Posterior vena cava (tissue), 2 donors: Measurements from ENCODE around the gene FAM170A. TPM values are rescaled to one million over a fixed set of nuclear protein-coding genes. Genes with fewer than 3 reads are reported as not detected.

Source experiments
- DNase-seq: peaks from one replicate; pipeline ENCODE4 v3.0.0-alpha.2; 2020; ENCODE audit warnings: low spot score
- intact Hi-C, 2 donors: fragments of 100-400 bp; cut with DNase I; formaldehyde crosslinking; loops; one replicate each; pipeline versions ENCODE4 v1.14.1 to v1.14.2; 2022 to 2023
- long read RNA-seq, 2 donors: library from polyadenylated mRNA; unstranded; transcript quantifications; one replicate each; pipeline ENCODE4 v2.0.0, GENCODE V29; 2020 to 2021
- total RNA-seq, 2 donors: library from RNA; stranded (reverse); fragmentation: NEBNext Ultra II Directional; extraction: Animal tissue kit (Norgen Biotek cat#: 25700); gene quantifications; one replicate each; pipeline ENCODE4 v1.2.1, GENCODE V29; 2021
- donor health status: DM: yes; HTN: yes; CAD: no.
- donor health status: DM: yes; HTN: yes; CAD: no.

FAM170A gene, protein sequence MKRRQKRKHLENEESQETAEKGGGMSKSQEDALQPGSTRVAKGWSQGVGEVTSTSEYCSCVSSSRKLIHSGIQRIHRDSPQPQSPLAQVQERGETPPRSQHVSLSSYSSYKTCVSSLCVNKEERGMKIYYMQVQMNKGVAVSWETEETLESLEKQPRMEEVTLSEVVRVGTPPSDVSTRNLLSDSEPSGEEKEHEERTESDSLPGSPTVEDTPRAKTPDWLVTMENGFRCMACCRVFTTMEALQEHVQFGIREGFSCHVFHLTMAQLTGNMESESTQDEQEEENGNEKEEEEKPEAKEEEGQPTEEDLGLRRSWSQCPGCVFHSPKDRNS
- not detected for total RNA-seq
- long read RNA-seq, donor 1, result 0 reads
- long read RNA-seq, donor 2, result 0 reads

DNA sequence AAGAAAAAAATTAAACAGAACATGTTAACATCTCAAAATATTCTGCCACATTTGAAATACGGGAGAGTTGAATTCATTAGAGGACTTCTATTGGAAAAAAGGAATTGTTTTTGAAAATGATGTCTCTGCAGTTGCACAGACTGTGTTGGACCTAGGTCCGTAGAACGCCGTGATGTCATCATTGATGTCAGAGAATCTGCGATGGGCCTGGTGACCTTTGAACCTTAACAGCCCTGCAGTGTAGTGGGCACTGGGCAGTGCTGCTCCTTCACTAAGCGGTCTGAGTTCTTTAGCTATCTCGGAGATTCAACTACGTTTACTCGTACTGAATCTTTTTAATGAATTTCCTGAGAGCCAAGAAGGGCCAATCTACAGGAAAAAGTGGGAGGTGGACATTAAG, at the start of gene FAM170A:
Gene FAM170A, plus strand, starts transcription at position 220 of the 400 bp plus-strand sequence. CDS start 211 bp downstream, outside the sequence.
- intact Hi-C loops, result no loop called here
- no peak for DNase-seq

DNA sequence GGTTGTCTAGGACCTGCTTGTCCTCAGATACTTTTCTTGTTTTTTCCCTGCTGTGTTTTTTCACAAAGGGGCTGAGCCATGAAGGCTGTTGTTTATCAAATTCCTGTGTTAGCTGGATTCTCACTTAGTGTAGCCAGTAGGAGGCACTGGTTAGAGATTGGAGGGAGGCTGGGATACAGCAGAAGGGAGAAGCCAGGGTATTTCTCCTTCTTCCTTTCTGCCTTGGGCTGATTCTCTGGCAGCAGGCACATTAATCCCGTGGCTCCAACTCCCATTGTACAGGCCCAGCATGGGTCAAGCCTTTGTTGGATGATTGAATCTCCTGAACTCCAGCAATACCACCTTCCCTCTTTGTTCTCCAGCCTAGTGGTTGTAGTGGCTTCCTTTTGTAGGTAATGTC, 46.4 kb upstream of the FAM170A start:
- no peak for DNase-seq
- intact Hi-C loops, result no loop called here

DNA sequence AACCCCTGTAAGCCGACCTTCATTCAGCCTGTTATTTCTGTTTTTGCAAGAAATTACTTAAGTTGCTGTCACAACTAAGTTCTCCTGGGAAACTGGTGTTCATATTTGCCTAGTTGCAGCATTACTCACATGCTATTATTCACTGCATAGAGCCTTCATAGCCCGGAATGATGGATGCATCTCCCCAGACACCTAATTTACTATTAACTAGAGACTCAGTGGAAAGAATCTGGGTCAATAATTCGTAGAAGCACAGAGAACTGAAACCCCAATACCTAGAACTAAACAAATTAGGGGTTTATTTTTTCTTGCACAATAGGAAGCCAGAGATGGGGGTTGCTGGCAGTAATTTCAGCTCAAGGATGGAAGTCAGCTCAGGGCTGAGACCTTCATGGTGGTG, 45.7 kb upstream of the FAM170A start:
- intact Hi-C loops, result no loop called here
- no peak for DNase-seq

DNA sequence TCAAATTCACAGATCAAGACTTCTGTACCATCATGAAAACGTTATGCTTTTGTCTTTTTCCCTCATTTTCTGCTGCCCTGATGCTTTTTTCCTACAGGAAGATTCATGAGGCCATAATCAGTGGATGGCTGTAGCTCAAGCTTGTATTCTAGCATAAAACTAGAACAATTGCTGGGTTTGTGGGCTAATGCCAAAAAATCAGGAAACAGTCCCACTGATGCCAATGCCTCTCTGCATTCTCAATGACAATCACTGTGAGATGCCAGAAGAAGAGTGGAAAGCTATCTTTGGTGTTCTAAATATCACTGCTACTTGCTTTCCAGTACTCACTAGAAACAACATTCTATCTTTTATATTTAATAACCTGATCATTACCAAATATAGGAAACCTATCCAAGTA, 33.3 kb upstream of the FAM170A start:
- DNase-seq, result no peak
- intact Hi-C loops, result no loop called here

DNA sequence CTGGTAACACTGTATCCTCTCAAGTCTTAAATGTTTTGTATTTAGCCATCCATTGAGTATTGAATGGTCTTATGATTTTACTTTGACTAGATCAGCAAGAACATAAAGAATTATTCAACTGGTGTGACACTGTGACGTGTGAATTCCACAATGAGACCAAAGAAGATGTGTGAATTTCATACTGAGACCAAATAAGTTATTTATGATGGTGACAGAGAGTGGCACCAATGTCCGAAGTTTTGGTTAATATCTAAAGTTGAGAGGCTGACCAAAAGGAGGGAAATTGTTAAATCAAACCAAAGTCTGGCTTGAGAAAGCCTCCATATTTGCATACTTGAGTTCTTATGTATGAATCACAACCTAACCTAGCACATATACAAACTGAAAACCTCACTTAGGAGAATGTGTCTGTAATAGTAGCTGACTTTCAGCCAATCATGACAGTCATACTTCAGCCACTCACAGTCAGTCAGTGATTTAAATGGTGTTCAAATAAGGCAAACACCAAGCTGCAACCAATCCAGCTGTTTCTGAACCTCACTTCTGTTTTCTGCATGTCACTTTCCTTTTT, 31.5 kb upstream of the FAM170A start:
- DNase-seq, result no peak
- intact Hi-C loops, result no loop called here

DNA sequence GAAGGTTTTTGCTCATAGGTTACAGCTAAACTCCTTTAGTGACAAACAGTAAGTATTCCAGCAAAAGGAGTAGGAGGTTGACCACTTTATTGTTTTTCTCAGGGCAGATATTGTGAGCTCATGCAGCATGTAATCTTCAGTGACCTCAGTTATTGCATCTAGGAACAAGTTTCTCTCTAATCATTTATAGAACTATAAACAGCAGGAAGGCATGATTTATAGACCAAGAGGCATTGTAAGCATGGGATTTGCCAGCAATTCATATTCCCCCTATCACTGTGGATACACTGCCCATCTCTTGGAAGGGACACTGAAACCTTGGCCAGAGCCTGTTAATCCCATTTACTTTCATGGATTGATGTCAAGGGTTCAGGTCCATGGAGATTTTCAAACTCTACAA, 15.4 kb upstream of the FAM170A start:
- intact Hi-C loops, result no loop called here
- no peak for DNase-seq

DNA sequence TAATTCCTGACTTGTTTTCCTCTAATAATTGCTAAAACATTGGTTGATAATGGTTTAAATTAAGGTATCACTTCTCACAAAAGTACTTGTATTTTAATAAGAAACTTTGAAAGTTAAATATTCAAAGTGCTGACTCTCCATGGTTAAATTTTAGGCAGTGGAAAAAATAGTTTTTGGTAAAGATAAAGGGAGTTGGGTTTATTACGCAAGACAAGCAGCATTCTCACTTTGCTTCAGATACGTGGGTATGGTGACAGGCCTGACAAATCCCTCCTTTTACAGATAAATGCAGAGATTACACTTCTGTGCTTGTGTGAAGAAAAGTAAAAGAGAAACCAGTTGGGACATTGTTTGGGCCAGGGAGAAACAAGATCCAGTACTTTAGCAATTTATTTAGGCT, 14.5 kb upstream of the FAM170A start:
- intact Hi-C loops, result no loop called here
- no peak for DNase-seq

DNA sequence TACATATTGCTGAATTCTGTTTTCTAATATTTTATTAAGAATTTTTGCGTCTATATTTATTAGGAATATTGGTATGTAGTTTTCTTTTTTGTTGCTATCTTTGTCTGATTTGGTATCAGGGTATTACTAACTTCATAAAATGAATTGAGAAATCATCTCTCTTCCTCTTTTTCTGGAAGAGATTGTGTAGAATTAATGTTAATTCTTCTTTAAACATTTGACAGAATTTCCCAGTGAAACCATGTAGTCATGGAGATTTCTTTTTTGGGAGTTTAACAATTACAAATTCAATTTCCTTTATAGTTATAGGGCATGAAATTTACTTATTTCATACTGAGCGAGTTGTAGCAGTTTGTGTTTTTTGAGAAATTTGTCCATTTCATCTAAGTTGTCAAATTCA, 3.3 kb upstream of the FAM170A start:
- intact Hi-C loops, result no loop called here
- no peak for DNase-seq

DNA sequence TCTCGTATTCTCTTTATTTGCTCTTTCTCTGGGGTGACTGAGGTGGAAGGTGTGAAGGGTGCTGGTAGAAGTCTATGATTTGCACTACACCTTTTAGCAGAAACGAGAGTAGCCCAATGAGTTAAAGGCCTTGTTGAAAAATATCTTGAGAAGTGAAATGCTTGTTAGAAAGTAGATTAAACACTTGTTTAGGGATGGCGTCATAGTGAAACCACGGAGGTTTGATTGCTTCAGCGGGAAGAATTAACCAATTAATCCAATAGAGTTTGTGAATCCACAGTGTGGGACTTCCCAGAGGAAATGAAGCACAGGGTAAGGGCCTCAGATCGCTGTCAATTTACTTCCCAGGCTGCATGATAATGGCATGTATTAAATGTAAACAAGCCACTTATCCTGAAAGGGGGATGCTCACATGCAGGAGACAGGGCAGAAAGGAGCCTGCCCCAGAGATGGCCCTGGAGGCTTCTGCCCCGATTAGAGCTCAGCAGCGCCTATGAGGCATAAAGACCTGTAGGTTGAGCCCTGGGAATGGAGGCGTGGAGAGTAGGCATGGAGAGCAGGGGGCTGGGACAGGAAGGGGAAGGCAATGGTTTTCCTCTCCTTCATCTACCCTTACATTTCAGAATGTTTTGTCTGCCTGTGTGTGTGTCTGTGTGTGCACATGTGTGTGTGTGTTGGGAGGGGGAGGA, 1.5 kb downstream of the FAM170A start:
- DNase-seq, result no peak
- intact Hi-C loops, result no loop called here

DNA sequence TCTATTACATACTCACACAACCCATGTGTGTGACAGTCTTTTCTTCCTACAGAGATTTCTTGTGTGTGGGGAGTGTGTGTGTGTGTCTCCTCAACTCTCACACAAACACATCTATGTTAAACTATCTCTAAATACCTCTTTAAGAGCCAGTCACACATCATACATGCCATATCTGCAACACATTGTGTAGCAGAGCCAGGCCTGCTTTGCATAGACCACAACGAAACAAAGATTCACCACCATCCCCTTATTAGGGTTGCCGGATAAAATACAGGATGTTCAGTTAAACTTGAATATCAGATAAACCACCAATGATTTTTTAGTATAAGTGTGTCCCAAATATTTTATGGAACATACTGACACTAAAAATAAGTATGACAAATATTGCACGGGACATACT, 2.3 kb downstream of the FAM170A start:
- intact Hi-C loops, result no loop called here

DNA sequence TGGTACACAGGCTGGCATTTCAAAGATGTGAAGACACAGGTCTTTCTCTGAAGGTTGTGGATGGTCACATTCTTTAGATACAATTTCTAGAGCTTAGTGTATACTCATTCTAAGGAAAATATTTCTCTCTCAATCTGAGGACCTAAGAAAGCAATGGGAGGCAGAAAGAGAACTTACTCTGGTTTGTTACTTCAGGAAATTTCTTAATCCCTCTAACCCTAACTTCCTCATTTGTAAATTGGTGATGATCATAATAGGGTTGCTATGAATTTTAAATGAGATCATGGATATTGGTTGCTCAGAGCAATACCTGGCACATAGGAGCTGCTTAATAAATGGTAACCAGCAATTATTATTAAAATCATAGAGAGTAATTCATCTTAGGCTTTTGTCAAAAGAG, 22.1 kb downstream of the FAM170A start:
- DNase-seq, result no peak
- intact Hi-C loops, result no loop called here

More for the DNA sequence above, 2.3 kb downstream of the FAM170A start:
- no peak for DNase-seq

DNA sequence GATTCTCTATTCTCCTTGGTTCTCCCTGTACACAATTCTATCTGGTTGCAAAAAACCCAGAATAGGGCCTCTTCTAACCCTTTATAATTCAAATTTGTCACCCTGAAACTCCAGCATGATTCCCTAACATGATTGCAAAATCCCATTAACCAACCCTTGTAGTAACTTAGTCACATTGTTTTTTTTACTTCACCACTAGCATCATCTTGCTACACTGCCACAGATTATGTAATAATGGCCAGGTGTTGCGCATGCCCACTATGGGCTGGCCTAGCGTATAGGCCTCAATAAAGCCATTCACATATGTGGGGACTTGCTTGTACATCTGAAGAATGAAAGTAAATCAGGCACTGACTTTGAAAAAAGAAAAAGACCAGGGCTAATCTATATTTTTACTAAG, 25.7 kb downstream of the FAM170A start:
- DNase-seq, result no peak
- intact Hi-C loops, result no loop called here

DNA sequence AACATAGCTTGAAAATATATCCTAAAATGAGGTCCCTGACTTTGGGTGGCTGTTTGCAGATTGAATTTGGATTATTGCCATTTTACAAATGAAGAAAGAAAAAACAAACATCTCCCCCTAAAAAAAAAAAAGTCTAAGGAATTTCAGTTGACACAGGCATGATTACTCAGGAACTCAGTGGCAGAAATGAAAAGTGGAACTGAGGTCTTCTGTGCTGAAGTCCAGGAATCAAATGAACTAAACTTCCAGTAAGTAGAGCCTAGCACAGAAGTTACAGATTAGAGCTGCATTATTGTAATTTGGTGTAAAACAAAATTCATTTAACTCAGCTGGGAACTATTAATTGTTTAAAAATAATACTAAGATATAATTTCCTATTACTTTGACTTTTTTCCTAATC, 26.7 kb downstream of the FAM170A start:
- DNase-seq, result no peak
- intact Hi-C loops, result no loop called here

DNA sequence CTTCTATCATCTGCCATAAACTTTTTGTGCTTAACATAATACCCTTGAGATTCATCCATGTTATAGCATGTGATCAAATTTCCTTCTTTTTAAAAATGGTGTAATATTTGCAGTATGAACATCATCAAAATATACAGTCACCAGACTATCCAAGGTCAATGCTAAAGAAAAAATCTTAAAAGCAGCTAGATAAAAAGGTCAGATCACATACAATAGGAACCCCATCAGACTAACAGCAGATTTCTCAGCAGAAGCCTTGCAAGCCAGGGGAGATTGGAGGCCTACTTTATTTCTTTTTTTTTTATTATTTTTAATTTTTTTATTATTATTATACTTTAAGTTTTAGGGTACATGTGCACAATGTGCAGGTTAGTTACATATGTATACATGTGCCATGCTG, 37.2 kb downstream of the FAM170A start:
- no peak for DNase-seq
- intact Hi-C loops, result no loop called here

DNA sequence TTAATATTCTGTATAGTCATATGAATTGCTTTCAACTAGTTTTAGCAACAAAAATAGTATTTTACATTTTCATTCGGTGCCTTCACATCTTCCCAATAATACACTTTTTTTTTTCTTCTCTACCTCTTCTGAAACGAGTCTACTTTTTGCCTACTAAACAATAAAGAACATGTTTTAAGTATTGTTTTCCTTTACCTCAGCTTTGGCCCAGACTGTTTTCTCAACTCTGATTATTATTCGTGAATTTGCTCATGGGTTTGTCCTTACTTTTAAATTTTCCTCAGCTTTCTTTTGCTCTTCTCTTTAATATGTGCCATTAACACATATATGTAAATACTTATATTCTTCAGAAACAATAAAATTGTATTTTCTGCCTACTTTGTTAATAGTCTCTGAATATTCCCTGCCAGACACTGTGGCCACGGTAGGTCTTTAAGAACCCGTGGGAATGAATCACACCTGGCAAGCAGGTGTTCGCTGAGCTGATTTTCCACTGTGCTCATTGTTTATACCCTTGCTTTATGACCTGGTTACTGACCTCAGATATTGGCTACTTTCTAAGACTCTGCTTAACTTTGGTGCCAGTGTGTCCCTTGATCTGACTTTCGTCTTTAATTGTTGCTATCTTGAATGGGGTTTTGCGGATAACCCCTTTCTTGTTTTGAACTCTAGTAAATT, 49.1 kb downstream of the FAM170A start:
- intact Hi-C loops, result no loop called here

DNA sequence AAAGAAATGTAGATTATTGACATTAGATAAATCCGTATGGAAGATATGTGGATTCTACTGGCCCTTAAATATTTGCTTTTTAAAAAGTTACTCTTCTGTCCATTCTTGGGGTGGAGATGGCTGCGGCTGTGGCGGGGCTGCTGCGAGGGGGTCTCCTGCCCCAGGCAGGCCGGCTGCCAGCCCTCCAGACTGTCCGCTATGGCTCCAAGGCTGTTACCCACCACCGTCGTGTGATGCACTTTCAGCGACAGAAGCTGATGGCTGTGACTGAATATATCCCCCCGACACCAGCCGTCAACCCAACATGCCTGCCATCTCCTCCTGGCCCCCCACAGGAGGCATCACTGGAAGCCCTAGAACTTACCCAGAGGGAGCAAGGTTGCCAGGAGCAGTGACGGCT, 50.7 kb downstream of the FAM170A start:
- intact Hi-C loops, result no loop called here

More for the DNA sequence above, 49.1 kb downstream of the FAM170A start:
- no peak for DNase-seq

DNA sequence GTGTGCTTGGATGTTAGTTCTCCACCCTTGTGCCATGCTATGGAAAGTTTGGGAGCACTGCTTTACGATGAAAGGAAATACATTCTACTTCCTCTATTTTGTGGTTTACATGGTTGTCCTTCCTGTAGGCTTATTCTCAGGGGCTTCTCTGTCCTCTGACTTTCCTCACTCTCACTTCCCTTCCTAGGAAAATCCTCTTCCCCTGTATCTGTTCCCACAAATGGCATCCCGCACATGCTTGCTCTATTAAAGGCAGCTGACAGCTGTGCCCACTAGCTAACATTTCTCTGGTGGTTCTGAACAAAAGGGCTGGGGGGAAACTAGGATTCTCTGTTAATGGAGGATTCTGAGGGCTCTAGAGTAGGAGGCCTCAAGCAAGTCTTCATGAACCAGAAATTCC, 52.4 kb downstream of the FAM170A start:
- DNase-seq, result no peak
- intact Hi-C loops, result no loop called here

More for the DNA sequence above, 50.7 kb downstream of the FAM170A start:
- DNase-seq, result no peak

DNA sequence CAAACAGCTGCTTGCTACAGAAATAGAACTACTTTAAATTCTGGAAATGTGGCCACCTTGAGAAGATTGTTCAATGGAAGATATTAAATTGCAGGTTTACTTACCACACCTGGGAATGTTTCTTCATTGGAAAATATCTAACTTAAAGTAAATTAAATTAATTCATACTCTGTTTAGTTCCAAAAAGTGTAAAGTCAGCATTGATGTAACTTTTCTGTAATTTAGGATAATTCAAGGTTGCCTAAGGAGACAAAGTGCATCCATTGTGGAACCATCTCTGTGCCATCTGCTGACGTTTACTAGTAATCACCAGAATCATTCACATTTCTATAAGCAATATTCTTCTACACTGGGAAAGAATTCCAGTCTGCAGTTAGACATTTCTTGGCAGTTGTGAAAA, 53.0 kb downstream of the FAM170A start:
- no peak for DNase-seq
- intact Hi-C loops, result no loop called here
